Diencephalon (tissue), 1 donor: ENCODE data around the gene BCL10. TPM values are rescaled to one million over a fixed set of nuclear protein-coding genes. Genes with fewer than 3 reads are reported as not detected.

ENCODE experiments used
- small RNA-seq: library from RNA; depleted of rRNA; stranded (forward); fragments of <200 nt; gene quantifications from one replicate; pipeline ENCODE3, GENCODE V24; 2014
- total RNA-seq: library from RNA; depleted of rRNA; stranded (reverse); fragments of >200 nt; gene quantifications from one replicate; pipeline ENCODE4 v1.2.3, GENCODE V29; 2014

BCL10 gene
- 25.8 TPM for total RNA-seq

GRCh38 chr1:85276215-85276977 is at the start of gene BCL10:
Gene BCL10, minus strand, starts transcription at chr1:85276632. Its CDS starts 280 bp downstream, at chr1:85276352.

GRCh38 chr1:85259118-85259911 is 17.1 kb downstream of the BCL10 start, which contains the start of gene C1orf52:
Gene C1orf52, minus strand, starts transcription at chr1:85259662. Its CDS starts 29 bp downstream, at chr1:85259633.

Small RNA genes lying within 50 kb of the gene (small RNA-seq; reads per million reads assigned to genes)
- gene RF00019 = not detected

Other genes with a start within 250 kb of the BCL10 start
- gene MCOLN3, start 228.1 kb downstream of the BCL10 start, total RNA-seq = 0.23 TPM
- 4.4 TPM for gene SYDE2, start 75.6 kb downstream of the BCL10 start, total RNA-seq
- 30.9 TPM for gene C1orf52, start 17.0 kb downstream of the BCL10 start, total RNA-seq
- gene DDAH1, start 188.5 kb upstream of the BCL10 start, total RNA-seq = 158 TPM